ENCODE results near the gene IGF1. TPM values are rescaled to one million over a fixed set of nuclear protein-coding genes. Genes with fewer than 3 reads are reported as not detected.

Gene IGF1
- total and polyA plus RNA-seq, 9 of the 15 experiments (the other 6 are each of a cell fraction or from before 2014, with no cell fraction given), result 3.7 to 13.9 (median 4.5) TPM

DNA sequence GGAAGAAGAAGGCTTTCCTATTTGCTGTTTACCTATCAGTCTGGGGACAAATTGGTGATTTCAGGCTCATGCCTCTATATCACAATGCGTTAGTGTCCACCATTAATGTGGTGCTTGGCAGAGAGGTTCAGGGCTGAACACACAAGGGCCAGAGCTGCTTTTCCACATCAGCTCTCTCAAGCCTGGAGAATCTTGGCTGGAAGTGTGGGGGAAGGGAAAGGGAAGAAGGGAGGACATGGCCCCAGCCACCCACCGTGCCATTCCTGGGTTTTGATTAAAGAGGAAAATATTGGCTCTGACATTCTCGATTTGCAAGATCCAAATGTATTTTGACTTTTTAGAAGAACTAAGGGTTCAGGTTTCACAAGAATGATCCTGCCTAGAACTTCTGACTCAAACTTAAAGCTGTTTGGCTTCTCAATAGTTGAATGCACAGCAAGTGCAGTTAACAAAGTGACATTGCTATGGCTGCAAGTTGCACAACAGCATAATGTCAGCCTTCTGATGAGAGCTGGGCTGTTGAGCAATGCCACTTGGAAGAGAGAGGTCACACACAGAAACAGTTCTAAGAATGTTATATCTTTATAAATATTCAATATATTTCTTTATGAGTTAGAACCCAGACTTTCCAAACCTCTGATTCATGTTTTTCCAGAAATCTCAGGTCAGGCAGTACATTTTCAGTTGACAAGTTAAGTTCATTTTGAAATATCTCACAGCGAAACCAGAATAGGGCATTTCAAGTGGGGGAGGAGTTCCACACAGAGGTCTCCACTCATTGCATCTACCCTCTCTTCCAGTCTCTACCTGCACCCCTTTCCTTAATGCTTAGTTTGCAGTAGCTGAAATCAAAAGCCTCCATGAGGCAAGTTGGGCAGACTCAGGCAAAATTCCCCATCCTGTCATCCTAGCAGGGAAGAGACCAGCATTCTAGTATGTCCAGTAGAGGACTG, 25.3 kb downstream of the IGF1 start:
- no peak overlapping the region for H3K27ac ChIP-seq (ENCODE audit: extremely low read depth, low read depth, low read length)
- H3K9me1 ChIP-seq (ENCODE audit: control insufficient read depth, insufficient read depth, low read length), result no peaks in the 10 kb centered on the region
- ChIA-PET POLR2A (no interaction called here), CTCF (ENCODE audit: low intra/inter-chr PET ratio) (no interaction called here)
- intact Hi-C loops (cut with micrococcal nuclease) (no loop called here), in situ Hi-C loops (cut with MboI) (no loop called here)
- H4K20me1 ChIP-seq (replicated peaks; ENCODE audit: control insufficient read depth, insufficient read depth, low read length), result no peaks in the 10 kb centered on the region
- no peak overlapping the region for H3K4me2 ChIP-seq (ENCODE audit: insufficient read depth, low read length)
- H3K79me2 ChIP-seq (ENCODE audit: control insufficient read depth, insufficient read depth, low read length), result no peaks in the 10 kb centered on the region
- no peak for ATAC-seq
- no peaks in the 10 kb centered on the region for H3K27me3 ChIP-seq (ENCODE audit: control insufficient read depth in 2 of 2, insufficient read depth in 2 of 2, low read length in 2 of 2)
- no peak for FAIRE-seq
- DNase-seq (ENCODE audit: extremely low read depth in 1 of 4, low spot score in 3 of 4), result no peak
- no peak overlapping the region for H2AFZ ChIP-seq (ENCODE audit: low read depth, low read length)
- no peaks in the 10 kb centered on the region for H3K9me3 ChIP-seq (replicated peaks; ENCODE audit: control insufficient read depth, insufficient read depth, low read depth, low read length)
- no TSS peak for BruUV-seq (replicated peaks)
- no peaks in the 10 kb centered on the region for H3K36me3 ChIP-seq (ENCODE audit: control insufficient read depth, insufficient read depth, low read length)
- H3K9ac ChIP-seq (ENCODE audit: insufficient read depth in 1 of 2, low read depth in 2 of 2, low read length in 2 of 2), result no peak overlapping the region
- H3K4me3 ChIP-seq, result no peak overlapping the region
- WGBS (ENCODE audit: insufficient coverage, low coverage, missing lambda C conversion rate), result 38% methylated on average over 4 of the region's 4 CpGs
- no peaks in the 10 kb centered on the region for H3K4me1 ChIP-seq (replicated peaks in 1 of 2; ENCODE audit: control insufficient read depth in 2 of 2, insufficient read depth in 2 of 2, low read length in 2 of 2)
- TF ChIP-seq, protein P1, sequence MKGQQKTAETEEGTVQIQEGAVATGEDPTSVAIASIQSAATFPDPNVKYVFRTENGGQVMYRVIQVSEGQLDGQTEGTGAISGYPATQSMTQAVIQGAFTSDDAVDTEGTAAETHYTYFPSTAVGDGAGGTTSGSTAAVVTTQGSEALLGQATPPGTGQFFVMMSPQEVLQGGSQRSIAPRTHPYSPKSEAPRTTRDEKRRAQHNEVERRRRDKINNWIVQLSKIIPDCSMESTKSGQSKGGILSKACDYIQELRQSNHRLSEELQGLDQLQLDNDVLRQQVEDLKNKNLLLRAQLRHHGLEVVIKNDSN (CRISPR knock-in tag; IDR thresholded peaks at IDR 0.05), result no peak
- peak; percentile 95 for TF ChIP-seq CEBPB (tag; IDR thresholded peaks at IDR 0.05)
- TF ChIP-seq RBM15 (IDR thresholded peaks at IDR 0.05; ENCODE audit: insufficient read depth, low read length), result no peak
- no peak for TF ChIP-seq JUND (IDR thresholded peaks at IDR 0.05; ENCODE audit: borderline replicate concordance, low read depth, low read length)
- no peak for TF ChIP-seq JUND (tag; IDR thresholded peaks at IDR 0.05; ENCODE audit: borderline replicate concordance, low read depth, low read length)
- TF ChIP-seq, protein P2, sequence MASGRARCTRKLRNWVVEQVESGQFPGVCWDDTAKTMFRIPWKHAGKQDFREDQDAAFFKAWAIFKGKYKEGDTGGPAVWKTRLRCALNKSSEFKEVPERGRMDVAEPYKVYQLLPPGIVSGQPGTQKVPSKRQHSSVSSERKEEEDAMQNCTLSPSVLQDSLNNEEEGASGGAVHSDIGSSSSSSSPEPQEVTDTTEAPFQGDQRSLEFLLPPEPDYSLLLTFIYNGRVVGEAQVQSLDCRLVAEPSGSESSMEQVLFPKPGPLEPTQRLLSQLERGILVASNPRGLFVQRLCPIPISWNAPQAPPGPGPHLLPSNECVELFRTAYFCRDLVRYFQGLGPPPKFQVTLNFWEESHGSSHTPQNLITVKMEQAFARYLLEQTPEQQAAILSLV (tag; IDR thresholded peaks at IDR 0.05), result 0 out of 2 replicates have a peak, but pooled peaks have one; percentile 38
- no peak for TF ChIP-seq NCOA6 (IDR thresholded peaks at IDR 0.05)
- no peak for TF ChIP-seq CHD4 (IDR thresholded peaks at IDR 0.05; ENCODE audit: insufficient read depth, insufficient replicate concordance, low read depth, low read length, poor library complexity, severe bottlenecking)
- TF ChIP-seq CEBPG (CRISPR knock-in tag; IDR thresholded peaks at IDR 0.05), result no peak
- TF ChIP-seq CEBPG (tag; conservative IDR thresholded peaks at IDR 0.05 in 1 of 2, IDR thresholded peaks at IDR 0.05 in 1 of 2), result peak; percentile 77 to 96
- TF ChIP-seq PRMT5 (CRISPR knock-in tag; IDR thresholded peaks at IDR 0.05), result no peak
- no peak for TF ChIP-seq ZNF584 (CRISPR knock-in tag; IDR thresholded peaks at IDR 0.05; ENCODE audit: low read depth)
- TF ChIP-seq HNRNPK (IDR thresholded peaks at IDR 0.05; ENCODE audit: low read depth, low read length, poor library complexity, severe bottlenecking), result no peak
- no peak for TF ChIP-seq DPF2 (IDR thresholded peaks at IDR 0.05)
- TF ChIP-seq, protein P3, sequence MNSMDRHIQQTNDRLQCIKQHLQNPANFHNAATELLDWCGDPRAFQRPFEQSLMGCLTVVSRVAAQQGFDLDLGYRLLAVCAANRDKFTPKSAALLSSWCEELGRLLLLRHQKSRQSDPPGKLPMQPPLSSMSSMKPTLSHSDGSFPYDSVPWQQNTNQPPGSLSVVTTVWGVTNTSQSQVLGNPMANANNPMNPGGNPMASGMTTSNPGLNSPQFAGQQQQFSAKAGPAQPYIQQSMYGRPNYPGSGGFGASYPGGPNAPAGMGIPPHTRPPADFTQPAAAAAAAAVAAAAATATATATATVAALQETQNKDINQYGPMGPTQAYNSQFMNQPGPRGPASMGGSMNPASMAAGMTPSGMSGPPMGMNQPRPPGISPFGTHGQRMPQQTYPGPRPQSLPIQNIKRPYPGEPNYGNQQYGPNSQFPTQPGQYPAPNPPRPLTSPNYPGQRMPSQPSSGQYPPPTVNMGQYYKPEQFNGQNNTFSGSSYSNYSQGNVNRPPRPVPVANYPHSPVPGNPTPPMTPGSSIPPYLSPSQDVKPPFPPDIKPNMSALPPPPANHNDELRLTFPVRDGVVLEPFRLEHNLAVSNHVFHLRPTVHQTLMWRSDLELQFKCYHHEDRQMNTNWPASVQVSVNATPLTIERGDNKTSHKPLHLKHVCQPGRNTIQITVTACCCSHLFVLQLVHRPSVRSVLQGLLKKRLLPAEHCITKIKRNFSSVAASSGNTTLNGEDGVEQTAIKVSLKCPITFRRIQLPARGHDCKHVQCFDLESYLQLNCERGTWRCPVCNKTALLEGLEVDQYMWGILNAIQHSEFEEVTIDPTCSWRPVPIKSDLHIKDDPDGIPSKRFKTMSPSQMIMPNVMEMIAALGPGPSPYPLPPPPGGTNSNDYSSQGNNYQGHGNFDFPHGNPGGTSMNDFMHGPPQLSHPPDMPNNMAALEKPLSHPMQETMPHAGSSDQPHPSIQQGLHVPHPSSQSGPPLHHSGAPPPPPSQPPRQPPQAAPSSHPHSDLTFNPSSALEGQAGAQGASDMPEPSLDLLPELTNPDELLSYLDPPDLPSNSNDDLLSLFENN (IDR thresholded peaks at IDR 0.05; ENCODE audit: low read depth in 2 of 2, low read length in 2 of 2), result no peak

Measured in K562 (cell line).